HG02610 (cell line): ENCODE results near the gene MYL5.
A peak's percentile ranks its signal among the peaks of the same experiment; 100 is the strongest.
"Not testable (repeated sequence)": the region's sequence is repeated elsewhere in the genome, so short reads cannot be mapped to it uniquely, and the experiment has no call there.

Source experiments
- ATAC-seq: cut with Tn5 transposase; IDR thresholded peaks from one replicate; pipeline ENCODE4 v1.9.1; 2021; ENCODE audit warnings: mild to moderate bottlenecking, moderate library complexity; ENCODE audit not compliant: unreplicated experiment

The MYL5 gene

GRCh38 chr4:656436-657337, 17.7 kb upstream of the MYL5 start:
- no peak for ATAC-seq

GRCh38 chr4:657338-657833, 17.0 kb upstream of the MYL5 start:
- ATAC-seq = no peak

- no peak for ATAC-seq
These were observed 16.3 kb upstream of the MYL5 start for GRCh38 chr4:657834-658667.

GRCh38 chr4:658681-659667, 15.4 kb upstream of the MYL5 start:
- no peak for ATAC-seq

GRCh38 chr4:659851-660250, 14.5 kb upstream of the MYL5 start:
- ATAC-seq = no peak

- no peak for ATAC-seq
These were observed 13.9 kb upstream of the MYL5 start for GRCh38 chr4:660401-660800.

GRCh38 chr4:661231-661630, 13.1 kb upstream of the MYL5 start:
- no peak for ATAC-seq

GRCh38 chr4:661881-662761, 12.2 kb upstream of the MYL5 start:
- ATAC-seq = no peak

- ATAC-seq = no peak
These were observed 11.3 kb upstream of the MYL5 start for GRCh38 chr4:663046-663437.

- peak; percentile 56 for ATAC-seq
These were observed 10.6 kb upstream of the MYL5 start for GRCh38 chr4:663438-664428.

- no peak for ATAC-seq
These were observed 9.6 kb upstream of the MYL5 start for GRCh38 chr4:664713-665231.

GRCh38 chr4:665381-665750, 9.0 kb upstream of the MYL5 start:
- no peak for ATAC-seq

GRCh38 chr4:665751-666435, 8.4 kb upstream of the MYL5 start:
- ATAC-seq = no peak

- no peak for ATAC-seq
These were observed 7.9 kb upstream of the MYL5 start for GRCh38 chr4:666436-666810.

GRCh38 chr4:666822-667544, 7.4 kb upstream of the MYL5 start:
- no peak for ATAC-seq

GRCh38 chr4:667545-667925, 6.8 kb upstream of the MYL5 start:
- no peak for ATAC-seq

GRCh38 chr4:668219-668618, 6.1 kb upstream of the MYL5 start:
- not testable (repeated sequence) for ATAC-seq
